ENCODE results near the gene TRPT1.
A peak's percentile ranks its signal among the peaks of the same experiment; 100 is the strongest.

TRPT1 gene

GRCh38 chr11:64253043-64253442 lies 27.1 kb upstream of the TRPT1 start:
- Histone ChIP-seq H3K14ac (ENCODE audit: low read length) (no peak overlapping the region), H3K4me3 (ENCODE audit: low read length in 2 of 2) (peak overlapping the region in 1 of 2 donors; percentile 70), H3K4me1 (ENCODE audit: control insufficient read depth in 2 of 2, insufficient read depth in 1 of 2, low read depth in 1 of 2, low read length in 2 of 2) (peaks cover 14 to 32% of the 10 kb centered on the region in 2 donors), H3K36me3 (replicated peaks in 1 of 2; ENCODE audit: control insufficient read depth in 2 of 2, insufficient read depth in 2 of 2, low read length in 2 of 2) (peaks cover 8 to 35% of the 10 kb centered on the region in 2 donors), H2BK12ac (ENCODE audit: low read length) (no peak overlapping the region), H2AK5ac (ENCODE audit: low read depth, low read length) (peak overlapping the region; percentile 69), H4K91ac (ENCODE audit: low read depth, low read length, poor library complexity) (no peak overlapping the region), H2BK5ac (ENCODE audit: low read length) (no peak overlapping the region), H3K4me2 (ENCODE audit: insufficient read depth, low read length, poor library complexity, severe bottlenecking) (no peak overlapping the region), H2BK120ac (ENCODE audit: low read depth, low read length) (no peak overlapping the region), H2BK15ac (ENCODE audit: low read length) (no peak overlapping the region), H3K27ac (replicated peaks; ENCODE audit: low read length) (no peak overlapping the region), H3K4ac (ENCODE audit: low read length) (no peak overlapping the region), H3K9ac (ENCODE audit: low read depth, low read length, poor library complexity) (peak overlapping the region; percentile 51), H3K79me1 (ENCODE audit: low read depth, low read length) (no peaks in the 10 kb centered on the region), H2AFZ (ENCODE audit: low read length) (no peak overlapping the region), H3K27me3 (ENCODE audit: control insufficient read depth in 3 of 3, insufficient read depth in 3 of 3, low read depth in 1 of 3, low read length in 3 of 3) (no peaks in the 10 kb centered on the region), H3K23ac (ENCODE audit: low read depth, low read length, poor library complexity) (no peak overlapping the region), H4K8ac (ENCODE audit: low read depth, low read length) (no peak overlapping the region), H3K9me3 (replicated peaks in 1 of 2; ENCODE audit: control insufficient read depth in 2 of 2, insufficient read depth in 1 of 2, low read depth in 1 of 2, low read length in 2 of 2) (no peaks in the 10 kb centered on the region), H3K18ac (ENCODE audit: low read length) (no peak overlapping the region)
- DNase-seq (ENCODE audit: low spot score): no peak
- no CpG with 5 or more reads among the region's 8 CpGs for WGBS, 2 donors (ENCODE audit: extremely low coverage in 2 of 2, insufficient read length in 2 of 2, insufficient replicate concordance in 1 of 2)

GRCh38 chr11:64252003-64252872 lies 26.3 kb upstream of the TRPT1 start:
- H3K14ac ChIP-seq (ENCODE audit: low read length): no peak overlapping the region
- no peak for DNase-seq (ENCODE audit: low spot score)
- H3K23ac ChIP-seq (ENCODE audit: low read depth, low read length, poor library complexity): peak overlapping the region; percentile 56
- H2BK15ac ChIP-seq (ENCODE audit: low read length): peak overlapping the region; percentile 70
- H2AK5ac ChIP-seq (ENCODE audit: low read depth, low read length): peak overlapping the region; percentile 91
- H2BK120ac ChIP-seq (ENCODE audit: low read depth, low read length): no peak overlapping the region
- peak overlapping the region; percentile 47 for H3K4ac ChIP-seq (ENCODE audit: low read length)
- WGBS, 2 donors (ENCODE audit: extremely low coverage in 2 of 2, insufficient read length in 2 of 2, insufficient replicate concordance in 1 of 2): no CpG with 5 or more reads among the region's 23 CpGs
- peaks cover 16 to 35% of the 10 kb centered on the region in 2 donors for H3K4me1 ChIP-seq (ENCODE audit: control insufficient read depth in 2 of 2, insufficient read depth in 1 of 2, low read depth in 1 of 2, low read length in 2 of 2)
- H2BK5ac ChIP-seq (ENCODE audit: low read length): no peak overlapping the region
- no peak overlapping the region for H3K27ac ChIP-seq (replicated peaks; ENCODE audit: low read length)
- H3K18ac ChIP-seq (ENCODE audit: low read length): peak overlapping the region; percentile 88
- peak overlapping the region; percentile 97 for H2AFZ ChIP-seq (ENCODE audit: low read length)
- peak overlapping the region; percentile 80 for H3K9ac ChIP-seq (ENCODE audit: low read depth, low read length, poor library complexity)
- no peak overlapping the region for H2BK12ac ChIP-seq (ENCODE audit: low read length)
- no peaks in the 10 kb centered on the region for H3K27me3 ChIP-seq (ENCODE audit: control insufficient read depth in 3 of 3, insufficient read depth in 3 of 3, low read depth in 1 of 3, low read length in 3 of 3)
- no peak overlapping the region for H4K8ac ChIP-seq (ENCODE audit: low read depth, low read length)
- peak overlapping the region; percentile 70 to 89 for H3K4me3 ChIP-seq (ENCODE audit: low read length in 2 of 2)
- H3K4me2 ChIP-seq (ENCODE audit: insufficient read depth, low read length, poor library complexity, severe bottlenecking): peak overlapping the region; percentile 95
- peaks cover 7 to 29% of the 10 kb centered on the region in 2 donors for H3K36me3 ChIP-seq (replicated peaks in 1 of 2; ENCODE audit: control insufficient read depth in 2 of 2, insufficient read depth in 2 of 2, low read length in 2 of 2)
- no peaks in the 10 kb centered on the region for H3K79me1 ChIP-seq (ENCODE audit: low read depth, low read length)
- H3K9me3 ChIP-seq (replicated peaks in 1 of 2; ENCODE audit: control insufficient read depth in 2 of 2, insufficient read depth in 1 of 2, low read depth in 1 of 2, low read length in 2 of 2): no peaks in the 10 kb centered on the region
- no peak overlapping the region for H4K91ac ChIP-seq (ENCODE audit: low read depth, low read length, poor library complexity)

- Histone ChIP-seq H4K91ac (ENCODE audit: low read depth, low read length, poor library complexity) (no peak overlapping the region), H2BK120ac (ENCODE audit: low read depth, low read length) (no peak overlapping the region), H3K4me2 (ENCODE audit: insufficient read depth, low read length, poor library complexity, severe bottlenecking) (peak overlapping the region; percentile 95), H2AK5ac (ENCODE audit: low read depth, low read length) (peak overlapping the region; percentile 91), H3K23ac (ENCODE audit: low read depth, low read length, poor library complexity) (no peak overlapping the region), H3K4ac (ENCODE audit: low read length) (no peak overlapping the region), H3K27ac (replicated peaks; ENCODE audit: low read length) (no peak overlapping the region), H3K9ac (ENCODE audit: low read depth, low read length, poor library complexity) (peak overlapping the region; percentile 84), H3K4me1 (ENCODE audit: control insufficient read depth in 2 of 2, insufficient read depth in 1 of 2, low read depth in 1 of 2, low read length in 2 of 2) (peaks cover 16 to 35% of the 10 kb centered on the region in 2 donors), H3K4me3 (ENCODE audit: low read length in 2 of 2) (peak overlapping the region; percentile 70 to 89), H2BK15ac (ENCODE audit: low read length) (no peak overlapping the region), H3K36me3 (replicated peaks in 1 of 2; ENCODE audit: control insufficient read depth in 2 of 2, insufficient read depth in 2 of 2, low read length in 2 of 2) (peaks cover 6 to 27% of the 10 kb centered on the region in 2 donors), H3K79me1 (ENCODE audit: low read depth, low read length) (no peaks in the 10 kb centered on the region), H3K27me3 (ENCODE audit: control insufficient read depth in 3 of 3, insufficient read depth in 3 of 3, low read depth in 1 of 3, low read length in 3 of 3) (no peaks in the 10 kb centered on the region), H3K14ac (ENCODE audit: low read length) (no peak overlapping the region), H3K9me3 (replicated peaks in 1 of 2; ENCODE audit: control insufficient read depth in 2 of 2, insufficient read depth in 1 of 2, low read depth in 1 of 2, low read length in 2 of 2) (no peaks in the 10 kb centered on the region), H4K8ac (ENCODE audit: low read depth, low read length) (no peak overlapping the region), H2BK12ac (ENCODE audit: low read length) (no peak overlapping the region), H3K18ac (ENCODE audit: low read length) (peak overlapping the region; percentile 88), H2BK5ac (ENCODE audit: low read length) (no peak overlapping the region), H2AFZ (ENCODE audit: low read length) (peak overlapping the region; percentile 97)
- WGBS, 2 donors (ENCODE audit: extremely low coverage in 2 of 2, insufficient read length in 2 of 2, insufficient replicate concordance in 1 of 2): no CpG with 5 or more reads among the region's 18 CpGs
- no peak for DNase-seq (ENCODE audit: low spot score)
Observed at GRCh38 chr11:64251753-64252002, 25.7 kb upstream of the TRPT1 start.

GRCh38 chr11:64251016-64251752 lies 25.2 kb upstream of the TRPT1 start, which contains the start of gene PLCB3:
PLCB3 (plus strand) TSS chr11:64251530; CDS start chr11:64251650, 120 bp downstream.
- no peaks in the 10 kb centered on the region for H3K27me3 ChIP-seq (ENCODE audit: control insufficient read depth in 3 of 3, insufficient read depth in 3 of 3, low read depth in 1 of 3, low read length in 3 of 3)
- peak within 1 kb of the TSS; percentile 95 for H3K4me2 ChIP-seq (ENCODE audit: insufficient read depth, low read length, poor library complexity, severe bottlenecking)
- peak within 1 kb of the TSS; percentile 86 for H3K23ac ChIP-seq (ENCODE audit: low read depth, low read length, poor library complexity)
- H3K9ac ChIP-seq (ENCODE audit: low read depth, low read length, poor library complexity): peak within 1 kb of the TSS; percentile 88
- H2BK12ac ChIP-seq (ENCODE audit: low read length): peak within 1 kb of the TSS; percentile 11
- peaks cover 16 to 35% of the 10 kb centered on the region in 2 donors for H3K4me1 ChIP-seq (ENCODE audit: control insufficient read depth in 2 of 2, insufficient read depth in 1 of 2, low read depth in 1 of 2, low read length in 2 of 2)
- peak within 1 kb of the TSS; percentile 98 for H2BK15ac ChIP-seq (ENCODE audit: low read length)
- H3K18ac ChIP-seq (ENCODE audit: low read length): peak within 1 kb of the TSS; percentile 98
- peak within 1 kb of the TSS; percentile 97 for H2AFZ ChIP-seq (ENCODE audit: low read length)
- peak within 1 kb of the TSS; percentile 70 to 89 for H3K4me3 ChIP-seq (ENCODE audit: low read length in 2 of 2)
- no peak within 1 kb of the TSS for H3K27ac ChIP-seq (replicated peaks; ENCODE audit: low read length)
- peaks cover 3 to 22% of the 10 kb centered on the region in 2 donors for H3K36me3 ChIP-seq (replicated peaks in 1 of 2; ENCODE audit: control insufficient read depth in 2 of 2, insufficient read depth in 2 of 2, low read length in 2 of 2)
- no peak within 1 kb of the TSS for H3K14ac ChIP-seq (ENCODE audit: low read length)
- peak within 1 kb of the TSS; percentile 90 for H2BK120ac ChIP-seq (ENCODE audit: low read depth, low read length)
- peak within 1 kb of the TSS; percentile 56 for H3K4ac ChIP-seq (ENCODE audit: low read length)
- peak within 1 kb of the TSS; percentile 83 for H2BK5ac ChIP-seq (ENCODE audit: low read length)
- no peaks in the 10 kb centered on the region for H3K9me3 ChIP-seq (replicated peaks in 1 of 2; ENCODE audit: control insufficient read depth in 2 of 2, insufficient read depth in 1 of 2, low read depth in 1 of 2, low read length in 2 of 2)
- peak; percentile 76 for DNase-seq (ENCODE audit: low spot score)
- peak within 1 kb of the TSS; percentile 59 for H4K91ac ChIP-seq (ENCODE audit: low read depth, low read length, poor library complexity)
- no CpG with 5 or more reads among the region's 75 CpGs for WGBS, 2 donors (ENCODE audit: extremely low coverage in 2 of 2, insufficient read length in 2 of 2, insufficient replicate concordance in 1 of 2)
- peak within 1 kb of the TSS; percentile 91 for H2AK5ac ChIP-seq (ENCODE audit: low read depth, low read length)
- peak within 1 kb of the TSS; percentile 49 for H4K8ac ChIP-seq (ENCODE audit: low read depth, low read length)
- peaks cover under 1% of the 10 kb centered on the region for H3K79me1 ChIP-seq (ENCODE audit: low read depth, low read length)
